ENCODE data around the gene CASP9. TPM values are rescaled to one million over a fixed set of nuclear protein-coding genes. Genes with fewer than 3 reads are reported as not detected.
"Not testable (repeated sequence)": the region's sequence is repeated elsewhere in the genome, so short reads cannot be mapped to it uniquely, and the experiment has no call there.

The CASP9 gene
- total RNA-seq, 1 experiment from 2014 or later, result 17.1 TPM

- DNase-seq (ENCODE audit: low read depth, low spot score), result peak; percentile 58
- in situ Hi-C loops (cut with HindIII; ENCODE audit: low pct_unique_long_range_greater_than_20kb, low sequenced_read_pairs), result no loop called here
Observed at GRCh38 chr1:15459771-15460707, 64.0 kb downstream of the CASP9 start.

GRCh38 chr1:15458388-15458787 lies 65.6 kb downstream of the CASP9 start:
- DNase-seq (ENCODE audit: low read depth, low spot score); in situ Hi-C loops (cut with HindIII; ENCODE audit: low pct_unique_long_range_greater_than_20kb, low sequenced_read_pairs): not testable (repeated sequence)

- DNase-seq (ENCODE audit: low read depth, low spot score), result no peak
- in situ Hi-C loops (cut with HindIII; ENCODE audit: low pct_unique_long_range_greater_than_20kb, low sequenced_read_pairs), result no loop called here
Observed at GRCh38 chr1:15457585-15457984, 66.4 kb downstream of the CASP9 start.

GRCh38 chr1:15456313-15456954 lies 67.6 kb downstream of the CASP9 start, which contains the start of gene CELA2A:
Gene CELA2A, plus strand, starts transcription at chr1:15456732. Its CDS starts 22 bp downstream, at chr1:15456754.
- DNase-seq (ENCODE audit: low read depth, low spot score), result no peak
- in situ Hi-C loops (cut with HindIII; ENCODE audit: low pct_unique_long_range_greater_than_20kb, low sequenced_read_pairs), result no loop called here

GRCh38 chr1:15455522-15455921 lies 68.5 kb downstream of the CASP9 start:
- DNase-seq (ENCODE audit: low read depth, low spot score), result peak; percentile 38
- in situ Hi-C loops (cut with HindIII; ENCODE audit: low pct_unique_long_range_greater_than_20kb, low sequenced_read_pairs), result no loop called here

- in situ Hi-C loops (cut with HindIII; ENCODE audit: low pct_unique_long_range_greater_than_20kb, low sequenced_read_pairs), result no loop called here
- no peak for DNase-seq (ENCODE audit: low read depth, low spot score)
Observed at GRCh38 chr1:15454256-15454655, 69.8 kb downstream of the CASP9 start.

GRCh38 chr1:15453734-15454133 lies 70.3 kb downstream of the CASP9 start:
- in situ Hi-C loops (cut with HindIII; ENCODE audit: low pct_unique_long_range_greater_than_20kb, low sequenced_read_pairs), result no loop called here
- no peak for DNase-seq (ENCODE audit: low read depth, low spot score)

- in situ Hi-C loops (cut with HindIII; ENCODE audit: low pct_unique_long_range_greater_than_20kb, low sequenced_read_pairs), result no loop called here
- no peak for DNase-seq (ENCODE audit: low read depth, low spot score)
Observed at GRCh38 chr1:15452866-15453571, 71.0 kb downstream of the CASP9 start.

- in situ Hi-C loops (cut with HindIII; ENCODE audit: low pct_unique_long_range_greater_than_20kb, low sequenced_read_pairs), result no loop called here
- no peak for DNase-seq (ENCODE audit: low read depth, low spot score)
Observed at GRCh38 chr1:15452216-15452615, 71.8 kb downstream of the CASP9 start.

GRCh38 chr1:15451014-15451722 lies 72.8 kb downstream of the CASP9 start:
- DNase-seq (ENCODE audit: low read depth, low spot score), result no peak
- in situ Hi-C loops (cut with HindIII; ENCODE audit: low pct_unique_long_range_greater_than_20kb, low sequenced_read_pairs), result no loop called here

- in situ Hi-C loops (cut with HindIII; ENCODE audit: low pct_unique_long_range_greater_than_20kb, low sequenced_read_pairs), result no loop called here
- no peak for DNase-seq (ENCODE audit: low read depth, low spot score)
Observed at GRCh38 chr1:15449567-15449966, 74.4 kb downstream of the CASP9 start.

- DNase-seq (ENCODE audit: low read depth, low spot score), result no peak
- in situ Hi-C loops (cut with HindIII; ENCODE audit: low pct_unique_long_range_greater_than_20kb, low sequenced_read_pairs), result no loop called here
Observed at GRCh38 chr1:15448877-15449462, 75.0 kb downstream of the CASP9 start.

- in situ Hi-C loops (cut with HindIII; ENCODE audit: low pct_unique_long_range_greater_than_20kb, low sequenced_read_pairs), result no loop called here
- DNase-seq (ENCODE audit: low read depth, low spot score), result no peak
Observed at GRCh38 chr1:15446212-15446611, 77.8 kb downstream of the CASP9 start.

GRCh38 chr1:15445390-15446122 lies 78.5 kb downstream of the CASP9 start:
- no peak for DNase-seq (ENCODE audit: low read depth, low spot score)
- in situ Hi-C loops (cut with HindIII; ENCODE audit: low pct_unique_long_range_greater_than_20kb, low sequenced_read_pairs), result no loop called here

GRCh38 chr1:15444468-15445389 lies 79.3 kb downstream of the CASP9 start:
- no peak for DNase-seq (ENCODE audit: low read depth, low spot score)
- in situ Hi-C loops (cut with HindIII; ENCODE audit: low pct_unique_long_range_greater_than_20kb, low sequenced_read_pairs), result no loop called here

GRCh38 chr1:15443281-15443680 lies 80.7 kb downstream of the CASP9 start:
- no peak for DNase-seq (ENCODE audit: low read depth, low spot score)
- in situ Hi-C loops (cut with HindIII; ENCODE audit: low pct_unique_long_range_greater_than_20kb, low sequenced_read_pairs), result no loop called here

Data from SK-MEL-5 (cell line).